GM19463 (cell line): ENCODE data around the gene GRIA3.
"Not testable (repeated sequence)": the region's sequence is repeated elsewhere in the genome, so short reads cannot be mapped to it uniquely, and the experiment has no call there.

ENCODE experiments used
- ATAC-seq: cut with Tn5 transposase; IDR thresholded peaks from one replicate; pipeline ENCODE4 v1.9.1; 2021; ENCODE audit warnings: mild to moderate bottlenecking, moderate library complexity; ENCODE audit not compliant: unreplicated experiment

The GRIA3 gene

GRCh38 chrX:123337886-123338639, 154.0 kb downstream of the GRIA3 start:
- ATAC-seq: no peak

GRCh38 chrX:123339221-123339905, 155.3 kb downstream of the GRIA3 start:
- ATAC-seq: peak; percentile 77

- ATAC-seq: peak; percentile 25
These were observed 156.6 kb downstream of the GRIA3 start for GRCh38 chrX:123340696-123341095.

- no peak for ATAC-seq
These were observed 164.4 kb downstream of the GRIA3 start for GRCh38 chrX:123348468-123348867.

- ATAC-seq: no peak
These were observed 166.1 kb downstream of the GRIA3 start for GRCh38 chrX:123350226-123350625.

DNA sequence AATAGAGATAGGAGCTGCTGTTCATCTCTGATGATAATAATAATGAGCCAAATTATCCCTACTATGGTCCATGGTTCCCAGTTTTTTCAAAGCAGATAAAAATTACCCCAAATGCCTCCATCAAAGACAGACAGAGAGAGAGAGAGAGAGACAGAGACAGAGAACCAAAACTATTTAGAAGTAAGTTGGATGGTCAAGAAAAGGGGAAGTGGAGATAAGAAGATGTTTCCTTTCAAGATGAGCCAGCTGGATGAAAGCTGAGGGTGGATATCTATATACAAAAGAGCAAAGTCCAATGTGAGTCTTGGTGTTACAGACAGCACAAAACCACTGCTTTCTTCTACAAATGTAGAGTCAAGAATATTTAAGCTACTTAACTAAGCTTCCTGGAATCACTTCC, 173.9 kb downstream of the GRIA3 start:
- peak; percentile 89 for ATAC-seq

DNA sequence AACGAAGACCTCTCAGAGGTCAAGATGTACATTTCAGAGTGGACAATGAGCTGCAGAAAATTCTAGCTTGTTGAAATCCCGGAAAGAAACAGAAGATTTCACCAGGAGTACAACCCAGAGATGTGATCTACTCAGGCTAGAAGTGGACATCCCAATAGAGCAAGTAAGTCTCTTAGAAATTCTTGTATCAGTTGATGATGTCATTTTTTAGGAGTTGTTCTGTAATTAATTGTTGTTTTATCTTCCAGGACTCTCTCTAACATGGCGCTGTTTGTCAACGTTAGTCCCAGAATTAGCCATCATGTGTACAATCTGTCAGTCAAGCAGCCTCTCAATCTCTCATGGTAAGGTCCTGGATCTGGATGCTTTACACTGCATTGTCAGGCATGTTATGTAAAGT, 174.4 kb downstream of the GRIA3 start:
- peak; percentile 2 for ATAC-seq

DNA sequence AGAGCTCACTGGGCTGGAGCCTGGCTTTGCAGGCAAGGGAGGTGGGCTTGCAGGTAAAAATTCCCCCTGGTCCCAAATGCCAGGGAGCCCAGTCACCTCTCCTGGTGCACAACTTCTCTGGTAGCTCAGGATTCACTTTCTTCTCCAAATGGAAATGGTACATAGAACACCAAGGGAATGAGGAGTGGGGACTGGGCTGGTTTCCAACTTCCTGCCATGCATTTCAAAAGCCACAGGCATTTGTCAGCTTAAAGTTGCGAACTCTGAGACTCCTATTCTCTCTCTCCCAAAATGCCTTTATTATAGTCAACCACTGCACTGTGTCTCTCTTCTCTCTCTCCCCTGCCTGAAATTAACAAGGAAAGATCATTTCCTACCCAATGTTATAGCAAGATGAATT, 177.3 kb downstream of the GRIA3 start:
- no peak for ATAC-seq

GRCh38 chrX:123386196-123386595, 202.1 kb downstream of the GRIA3 start:
- ATAC-seq: not testable (repeated sequence)

DNA sequence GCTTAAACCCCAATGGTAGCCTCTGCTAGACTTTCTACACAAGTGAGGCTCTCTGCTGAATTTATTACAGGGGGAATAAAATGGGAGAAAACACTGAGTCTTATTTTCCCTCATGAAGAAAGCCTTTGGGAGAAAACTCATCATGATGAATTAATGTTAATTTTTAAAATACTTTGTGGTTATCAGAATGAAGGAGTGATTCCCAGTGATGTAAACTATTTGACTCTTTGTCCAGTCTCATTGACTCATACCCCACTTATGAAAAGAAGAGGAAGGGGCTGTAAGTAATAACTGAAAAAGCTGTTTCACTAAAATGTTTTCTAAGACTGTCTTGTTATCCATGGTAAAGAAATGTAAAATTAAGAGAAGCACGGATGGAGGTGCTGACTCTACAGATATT, 208.8 kb downstream of the GRIA3 start:
- ATAC-seq: no peak

- ATAC-seq: no peak
These were observed 215.6 kb downstream of the GRIA3 start for GRCh38 chrX:123399709-123400108.

- no peak for ATAC-seq
These were observed 221.2 kb downstream of the GRIA3 start for GRCh38 chrX:123405231-123405630.

DNA sequence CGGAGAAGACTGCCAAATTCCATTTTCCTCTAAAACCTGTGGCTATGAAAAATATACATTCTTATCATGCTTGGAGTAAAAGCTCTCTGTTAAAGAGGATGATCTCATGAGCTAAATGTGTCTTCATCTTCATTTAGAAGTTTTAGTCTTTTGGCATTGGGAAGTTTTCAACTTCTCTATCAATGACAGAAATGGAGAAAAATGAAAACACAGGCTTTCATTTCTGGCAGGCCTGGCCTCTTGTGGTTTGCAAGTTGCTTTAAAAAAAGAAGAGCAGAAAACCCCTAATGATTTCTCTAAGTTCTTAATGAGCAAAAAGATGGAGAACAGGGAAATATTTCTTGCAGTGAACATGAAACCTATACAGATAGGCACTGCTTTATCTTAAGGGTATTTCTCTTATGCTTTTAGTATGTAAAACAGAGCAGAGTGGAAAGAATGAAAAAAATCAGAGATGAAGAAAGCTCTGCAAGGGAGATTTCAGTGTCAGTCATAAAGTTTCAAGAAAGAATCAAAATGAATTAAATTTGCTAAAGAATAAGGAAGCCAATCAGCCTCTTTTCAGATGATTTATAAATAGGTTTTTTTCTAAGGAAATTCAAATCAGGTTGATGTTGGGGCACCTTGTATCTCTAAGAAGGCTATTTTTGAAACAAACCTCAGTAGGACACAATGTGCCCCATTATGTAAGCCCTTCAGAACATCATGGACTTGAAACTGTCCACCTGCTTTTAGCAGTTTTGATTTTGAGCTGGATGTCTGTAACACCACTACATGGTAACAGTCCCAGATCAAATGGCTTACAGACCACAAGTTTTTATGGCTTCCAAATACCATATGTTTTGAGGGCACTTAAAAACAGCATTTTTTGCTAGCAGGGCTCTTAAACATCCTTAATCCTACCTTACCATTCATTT, 225.0 kb downstream of the GRIA3 start:
- ATAC-seq: peak; percentile 50

GRCh38 chrX:123422875-123423274, 238.8 kb downstream of the GRIA3 start:
- no peak for ATAC-seq

GRCh38 chrX:123424546-123424945, 240.5 kb downstream of the GRIA3 start:
- ATAC-seq: peak; percentile 89

- no peak for ATAC-seq
These were observed 241.4 kb downstream of the GRIA3 start for GRCh38 chrX:123425471-123425870.

DNA sequence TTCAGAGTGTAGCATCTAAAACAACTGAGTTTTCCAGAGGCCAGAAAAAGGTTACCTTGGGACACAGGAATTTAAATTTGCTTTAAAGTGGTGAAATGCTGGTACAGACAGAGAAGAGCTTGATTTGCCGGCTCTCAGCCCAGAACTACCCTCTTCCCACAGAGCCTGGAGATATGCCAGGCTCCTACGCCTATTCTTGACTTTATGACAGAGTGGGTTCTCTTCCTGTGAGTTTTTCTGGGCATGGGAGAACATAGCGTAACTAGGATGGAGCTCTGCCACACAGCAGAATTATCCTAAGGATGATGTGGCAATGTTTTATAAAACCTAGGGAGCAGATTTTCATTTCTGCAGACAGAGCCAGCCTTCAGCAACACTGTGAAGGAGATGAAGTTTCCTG, 241.8 kb downstream of the GRIA3 start:
- no peak for ATAC-seq

DNA sequence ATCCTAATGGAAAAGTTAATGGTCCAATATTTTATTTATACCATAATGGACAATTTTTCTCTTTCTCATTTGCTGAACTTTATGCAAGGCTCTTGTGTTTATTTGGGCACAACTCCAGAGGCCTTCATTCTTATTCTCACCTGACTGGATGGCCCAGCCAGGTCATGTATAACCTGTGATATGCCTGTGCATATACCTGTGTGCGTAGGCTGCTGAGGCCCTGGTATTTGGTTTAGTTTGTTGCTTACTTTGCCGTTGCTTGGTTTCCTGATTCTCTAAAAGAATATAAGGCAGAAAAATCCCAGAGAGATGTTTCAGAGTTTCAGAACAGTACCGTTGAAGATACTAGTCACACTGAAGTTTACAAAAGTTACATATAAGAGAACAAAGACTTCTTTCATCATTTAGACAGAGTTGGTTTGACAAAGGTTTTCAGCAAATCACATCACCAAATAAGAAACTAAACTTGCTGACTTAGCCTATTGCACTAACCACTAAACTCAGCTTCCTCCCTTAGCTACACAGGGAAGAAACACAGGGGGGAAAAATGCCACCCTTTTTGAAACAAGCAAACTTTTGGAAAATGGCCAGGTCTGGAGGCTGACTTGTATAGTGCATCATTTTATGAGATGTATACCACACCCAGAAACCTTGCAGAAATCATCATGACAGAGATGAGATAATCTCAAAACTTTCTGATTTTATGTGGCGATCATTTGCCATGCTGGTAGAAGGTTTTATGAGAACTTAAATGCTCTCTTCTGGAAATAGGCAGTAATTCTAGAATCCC, 248.5 kb downstream of the GRIA3 start:
- no peak for ATAC-seq

- ATAC-seq: no peak
These were observed 252.5 kb downstream of the GRIA3 start for GRCh38 chrX:123436512-123437136.

GRCh38 chrX:123439926-123440325, 255.8 kb downstream of the GRIA3 start:
- not testable (repeated sequence) for ATAC-seq
